Loucy (cell line): ENCODE measurements around the gene WLS.

Experiments
- EZH2phosphoT487 ChIP-seq: fragments of 200-600 bp; IDR thresholded peaks from 2 replicates; pipeline ENCODE4 v1.6.1; 2018; ENCODE audit warnings: antibody characterized with exemption, mild to moderate bottlenecking, moderate library complexity, borderline replicate concordance
- TF ChIP-seq, protein P1 (sequence below): fragments of 200-600 bp; sonication (generic); conservative IDR thresholded peaks from 2 replicates; pipeline ENCODE4 v1.5.1; 2014; ENCODE audit warnings: mild to moderate bottlenecking, antibody characterized with exemption, low read length

DNA sequence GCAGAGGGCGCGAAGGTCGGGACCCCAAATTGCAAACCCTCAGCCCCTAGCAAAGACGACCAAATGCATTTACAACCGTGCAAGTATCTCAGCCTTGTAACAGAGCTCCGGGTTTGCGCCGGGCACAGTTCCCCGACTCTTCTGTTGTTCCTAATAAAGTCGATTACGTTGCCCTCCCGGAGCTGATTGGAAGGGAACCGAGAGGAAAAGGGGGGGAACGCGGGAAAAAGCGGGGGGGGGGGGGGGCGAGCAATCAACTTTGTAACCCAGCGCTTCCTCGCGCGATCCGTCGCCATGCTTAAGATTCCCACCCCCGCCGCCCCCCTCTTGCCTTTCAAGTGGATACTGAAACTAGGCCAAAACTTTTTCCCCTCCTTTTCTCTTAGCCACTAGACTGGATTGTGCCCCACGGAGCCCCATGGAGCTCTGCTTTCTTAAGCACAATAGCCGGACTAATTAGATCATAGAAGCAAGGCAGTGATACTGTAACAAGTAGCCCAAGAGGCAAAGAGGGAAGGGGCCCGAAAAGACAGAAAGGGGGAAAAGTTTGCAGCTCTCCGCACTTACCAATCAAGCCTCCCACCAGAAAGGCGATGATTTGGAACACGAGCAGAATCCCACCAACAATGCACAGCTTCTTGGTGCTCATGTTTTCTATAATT, 565 bp downstream of the WLS start:
- TF ChIP-seq, protein P1, sequence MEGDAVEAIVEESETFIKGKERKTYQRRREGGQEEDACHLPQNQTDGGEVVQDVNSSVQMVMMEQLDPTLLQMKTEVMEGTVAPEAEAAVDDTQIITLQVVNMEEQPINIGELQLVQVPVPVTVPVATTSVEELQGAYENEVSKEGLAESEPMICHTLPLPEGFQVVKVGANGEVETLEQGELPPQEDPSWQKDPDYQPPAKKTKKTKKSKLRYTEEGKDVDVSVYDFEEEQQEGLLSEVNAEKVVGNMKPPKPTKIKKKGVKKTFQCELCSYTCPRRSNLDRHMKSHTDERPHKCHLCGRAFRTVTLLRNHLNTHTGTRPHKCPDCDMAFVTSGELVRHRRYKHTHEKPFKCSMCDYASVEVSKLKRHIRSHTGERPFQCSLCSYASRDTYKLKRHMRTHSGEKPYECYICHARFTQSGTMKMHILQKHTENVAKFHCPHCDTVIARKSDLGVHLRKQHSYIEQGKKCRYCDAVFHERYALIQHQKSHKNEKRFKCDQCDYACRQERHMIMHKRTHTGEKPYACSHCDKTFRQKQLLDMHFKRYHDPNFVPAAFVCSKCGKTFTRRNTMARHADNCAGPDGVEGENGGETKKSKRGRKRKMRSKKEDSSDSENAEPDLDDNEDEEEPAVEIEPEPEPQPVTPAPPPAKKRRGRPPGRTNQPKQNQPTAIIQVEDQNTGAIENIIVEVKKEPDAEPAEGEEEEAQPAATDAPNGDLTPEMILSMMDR = no peak
- TF ChIP-seq EZH2phosphoT487 = no peak
